ENCODE results near the gene IST1.

- TF ChIP-seq CTCF (IDR thresholded peaks at IDR 0.05) (no peak), POLR2A (IDR thresholded peaks at IDR 0.05) (no peak), EP300 (IDR thresholded peaks at IDR 0.05) (no peak)
Observed at GRCh38 chr16:71931599-71931998, 36.3 kb downstream of the IST1 start.

Measured in sigmoid colon (tissue), 4 donors.